Stimulated activated CD4-positive, alpha-beta T cell treated with anti-CD3 and anti-CD28 coated beads, Interleukin-1b, Interleukin-23, amount 100 ng/mL, for 4 hours (primary cell): ENCODE results near the gene MS4A14.
"Not testable (repeated sequence)": the region's sequence is repeated elsewhere in the genome, so short reads cannot be mapped to it uniquely, and the experiment has no call there.

ENCODE experiments used
- DNase-seq, 2 donors: peaks; one replicate each; pipeline ENCODE4 v3.0.0-alpha.2; 2020; ENCODE audit warnings: low read depth in 2 of 2

MS4A14 gene, protein sequence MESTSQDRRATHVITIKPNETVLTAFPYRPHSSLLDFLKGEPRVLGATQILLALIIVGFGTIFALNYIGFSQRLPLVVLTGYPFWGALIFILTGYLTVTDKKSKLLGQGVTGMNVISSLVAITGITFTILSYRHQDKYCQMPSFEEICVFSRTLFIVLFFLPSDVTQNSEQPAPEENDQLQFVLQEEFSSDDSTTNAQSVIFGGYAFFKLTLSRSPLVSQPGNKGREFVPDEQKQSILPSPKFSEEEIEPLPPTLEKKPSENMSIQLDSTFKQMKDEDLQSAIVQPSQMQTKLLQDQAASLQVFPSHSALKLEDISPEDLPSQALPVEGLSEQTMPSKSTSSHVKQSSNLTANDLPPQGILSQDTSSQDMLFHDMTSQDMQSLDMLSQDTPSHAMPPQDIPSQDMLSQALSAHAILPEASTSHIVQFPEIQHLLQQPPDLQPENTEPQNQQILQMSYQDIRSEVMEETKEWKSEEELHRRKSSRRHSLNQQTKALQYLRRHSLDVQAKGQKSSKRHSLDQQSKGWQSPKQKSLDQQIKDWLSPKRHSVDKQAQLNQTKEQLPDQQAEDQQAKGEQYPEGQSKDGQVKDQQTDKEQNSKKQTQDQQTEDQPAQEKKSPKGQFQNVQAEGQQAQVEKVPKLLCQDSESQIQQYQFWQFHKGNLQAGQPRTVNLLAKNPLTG

DNA sequence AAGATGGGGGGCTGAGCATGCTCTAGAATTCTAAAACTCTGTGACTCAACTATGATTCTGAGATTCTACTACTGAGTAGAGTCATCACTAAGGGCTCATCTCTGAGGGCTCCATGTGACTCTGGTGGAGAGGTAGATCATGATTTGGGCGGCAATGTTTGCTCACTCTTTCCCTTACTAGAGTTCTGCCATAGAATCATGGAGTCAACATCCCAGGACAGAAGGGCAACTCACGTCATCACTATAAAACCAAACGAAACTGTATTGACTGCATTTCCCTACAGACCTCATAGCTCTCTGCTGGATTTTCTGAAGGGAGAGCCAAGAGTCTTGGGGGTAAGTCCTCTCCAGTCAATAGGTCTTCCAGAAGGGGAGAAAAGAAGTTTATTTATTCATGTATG lies at the start of gene MS4A14:
Gene MS4A14 (plus strand): TSS at position 78 of the 400 bp plus-strand sequence. CDS start 120 bp downstream, at position 198.
- DNase-seq, result no peak

DNA sequence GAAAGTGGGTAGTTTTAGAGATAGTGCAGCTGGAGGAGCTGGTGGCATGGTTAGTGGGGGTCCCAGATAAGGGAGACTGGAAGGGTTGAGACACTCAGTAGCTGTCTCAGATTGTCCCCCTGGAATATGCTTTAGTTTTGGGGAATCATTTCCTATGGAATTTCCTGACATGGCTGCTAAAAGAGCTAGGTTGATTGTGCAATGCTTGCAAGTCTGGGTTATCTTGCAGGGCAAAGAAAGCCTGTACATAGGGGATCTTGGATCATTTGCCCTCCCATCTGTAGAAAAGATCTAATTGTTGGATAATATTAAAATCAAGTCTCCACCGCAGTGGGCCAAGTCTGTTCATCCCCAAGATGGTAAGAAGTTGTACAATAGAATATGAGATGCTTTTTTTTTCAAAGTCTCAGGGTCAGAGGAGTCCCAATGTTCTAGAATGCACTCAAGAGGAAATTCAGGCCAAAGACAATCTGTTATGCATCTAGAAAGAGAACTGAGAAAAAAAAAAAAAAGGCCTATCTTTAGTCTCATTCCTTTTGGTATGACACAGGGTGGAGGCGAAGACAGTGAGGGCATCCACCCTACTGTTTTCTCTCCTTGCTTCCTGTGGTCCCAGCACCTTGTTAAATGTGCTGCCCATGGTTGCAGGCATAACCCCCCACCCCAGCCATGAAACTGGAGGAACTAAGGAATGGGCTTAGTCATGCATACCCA lies 49.0 kb upstream of the MS4A14 start:
- no peak for DNase-seq

DNA sequence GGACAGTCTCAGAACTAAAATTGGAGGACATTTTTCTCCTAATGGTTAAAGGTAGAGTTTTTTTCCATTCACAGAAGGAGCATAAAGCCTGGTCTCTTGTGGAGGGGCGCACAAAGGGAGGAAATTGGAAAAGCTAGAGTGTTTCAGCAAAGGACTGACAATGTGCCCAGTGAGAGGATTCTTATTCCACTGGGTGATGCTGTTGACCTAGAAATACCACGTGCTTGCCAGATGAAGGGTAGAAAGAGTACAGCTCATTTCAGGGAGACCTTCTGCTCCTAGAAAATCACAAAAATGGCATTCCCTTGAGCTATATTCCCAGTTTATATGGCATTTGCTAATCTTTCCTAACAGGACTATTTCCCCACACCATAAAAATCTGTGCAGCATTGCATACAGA lies 48.1 kb upstream of the MS4A14 start:
- DNase-seq, result no peak

DNA sequence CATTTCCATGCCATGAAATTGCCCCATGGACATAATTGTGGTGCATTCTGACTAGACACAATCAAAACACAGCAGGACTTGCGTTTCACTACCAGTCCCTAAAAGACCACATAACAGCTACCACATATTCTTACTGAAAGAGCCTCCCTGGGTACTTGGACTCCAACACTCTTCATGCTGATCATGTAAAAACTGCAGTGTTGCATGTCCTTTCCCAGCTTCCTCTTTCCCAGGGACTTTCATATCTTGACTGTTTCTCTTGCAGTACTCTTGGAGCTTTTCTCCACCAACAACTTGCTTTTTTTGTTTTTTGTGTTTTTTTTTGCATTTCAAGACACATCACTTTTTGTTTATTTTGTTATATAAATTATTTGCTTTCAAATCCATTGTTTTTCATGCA lies 46.3 kb upstream of the MS4A14 start:
- DNase-seq, result no peak

DNA sequence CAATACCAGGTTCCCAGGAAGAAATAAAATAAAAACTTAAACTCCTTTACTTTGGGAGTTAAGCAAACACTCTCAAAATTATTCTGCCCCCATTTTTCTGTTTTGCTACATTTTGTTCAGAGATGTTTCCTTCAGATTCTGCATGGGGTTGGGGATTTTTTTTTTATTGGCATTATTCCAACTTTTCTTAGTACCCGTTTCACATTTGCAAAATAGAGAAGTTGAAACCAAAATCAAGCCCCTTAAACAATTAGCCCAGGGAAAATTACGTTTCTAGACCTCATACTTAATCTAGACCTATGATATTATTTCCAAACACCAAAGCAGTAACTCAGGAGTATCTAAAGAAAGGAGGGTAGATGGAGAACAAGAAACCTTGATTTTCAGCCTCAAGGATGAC lies 38.5 kb upstream of the MS4A14 start:
- DNase-seq, result no peak

DNA sequence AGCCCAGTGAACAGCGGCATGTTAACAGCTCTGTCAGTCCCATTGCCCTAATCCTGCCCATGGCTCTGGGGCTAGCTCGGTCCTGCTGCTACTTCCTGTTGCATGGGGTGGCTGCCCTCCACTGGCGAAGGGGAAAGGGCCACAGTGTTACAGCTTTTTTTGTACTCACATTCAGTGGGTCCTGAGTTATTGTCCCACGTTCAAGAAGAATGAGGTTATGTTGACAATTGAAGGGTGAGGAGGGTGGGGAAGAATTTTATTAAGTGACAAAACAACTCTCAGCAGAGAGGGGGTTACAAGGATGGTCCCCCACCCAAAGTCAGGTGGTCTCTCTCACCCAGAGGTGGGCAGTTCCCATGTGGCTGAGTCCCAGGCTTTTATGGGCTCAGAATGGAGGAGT lies 35.6 kb upstream of the MS4A14 start:
- DNase-seq, result no peak

DNA sequence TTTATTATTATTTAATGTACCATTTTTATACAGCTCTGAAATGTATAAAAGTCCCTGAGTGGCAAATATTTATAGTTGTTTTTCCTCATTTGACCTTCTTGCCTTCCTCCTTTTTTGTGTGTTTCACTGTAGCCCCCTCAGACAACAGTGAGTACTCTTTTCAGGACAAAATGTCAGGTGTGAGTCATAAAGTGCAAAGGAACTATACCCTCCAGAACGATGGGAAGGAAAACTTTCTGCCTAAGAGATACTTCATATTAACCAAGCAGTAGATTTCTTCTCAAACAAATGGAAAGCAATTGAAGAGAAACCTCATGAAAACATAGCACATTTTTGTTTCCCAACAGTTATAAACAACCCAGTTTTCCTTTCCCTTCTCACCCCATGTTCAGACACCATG lies 34.0 kb upstream of the MS4A14 start:
- no peak for DNase-seq

DNA sequence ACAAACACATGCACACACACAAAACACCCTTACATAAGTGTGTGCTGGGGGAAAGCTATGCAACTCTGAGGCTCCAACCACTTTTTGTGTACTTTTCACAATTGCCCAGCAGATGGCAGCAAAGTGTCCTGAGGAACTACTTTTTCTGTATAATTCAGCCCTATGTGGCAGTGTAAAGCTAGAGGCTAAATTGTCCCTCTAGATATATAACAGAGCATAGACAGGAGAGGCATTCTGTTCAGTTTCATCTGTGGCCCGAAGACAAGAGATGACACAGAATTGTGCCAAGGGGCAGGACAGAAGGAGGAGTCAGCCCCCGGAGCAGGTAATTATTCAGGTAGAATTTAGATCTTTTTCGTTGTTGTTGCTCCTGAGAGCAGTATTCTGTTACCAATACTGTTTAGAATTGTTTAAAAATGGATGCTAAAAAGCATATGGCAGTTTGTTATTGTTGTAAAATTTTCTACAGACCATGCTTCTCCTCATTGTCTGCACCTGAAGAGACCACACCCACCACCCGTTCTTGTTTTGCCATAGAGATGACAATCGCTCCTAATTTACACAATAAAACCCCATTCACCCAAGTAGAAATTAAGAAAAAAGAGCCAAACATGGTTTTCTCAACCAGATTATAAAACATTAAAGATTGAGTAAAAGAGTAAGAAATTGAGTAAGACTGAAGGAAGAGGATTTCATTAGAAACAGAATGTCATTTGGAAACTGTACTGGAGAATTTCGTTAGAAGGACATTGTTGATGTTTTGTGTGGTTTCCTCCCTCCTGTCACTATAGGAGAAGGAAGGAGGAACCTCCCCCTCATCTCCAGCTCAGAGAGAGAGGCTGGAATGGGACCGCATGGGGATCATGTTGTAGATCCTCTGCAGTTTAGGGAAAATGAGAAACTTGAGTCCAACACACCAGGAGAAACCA lies 32.5 kb upstream of the MS4A14 start:
- DNase-seq, result peak; percentile 20 to 27

DNA sequence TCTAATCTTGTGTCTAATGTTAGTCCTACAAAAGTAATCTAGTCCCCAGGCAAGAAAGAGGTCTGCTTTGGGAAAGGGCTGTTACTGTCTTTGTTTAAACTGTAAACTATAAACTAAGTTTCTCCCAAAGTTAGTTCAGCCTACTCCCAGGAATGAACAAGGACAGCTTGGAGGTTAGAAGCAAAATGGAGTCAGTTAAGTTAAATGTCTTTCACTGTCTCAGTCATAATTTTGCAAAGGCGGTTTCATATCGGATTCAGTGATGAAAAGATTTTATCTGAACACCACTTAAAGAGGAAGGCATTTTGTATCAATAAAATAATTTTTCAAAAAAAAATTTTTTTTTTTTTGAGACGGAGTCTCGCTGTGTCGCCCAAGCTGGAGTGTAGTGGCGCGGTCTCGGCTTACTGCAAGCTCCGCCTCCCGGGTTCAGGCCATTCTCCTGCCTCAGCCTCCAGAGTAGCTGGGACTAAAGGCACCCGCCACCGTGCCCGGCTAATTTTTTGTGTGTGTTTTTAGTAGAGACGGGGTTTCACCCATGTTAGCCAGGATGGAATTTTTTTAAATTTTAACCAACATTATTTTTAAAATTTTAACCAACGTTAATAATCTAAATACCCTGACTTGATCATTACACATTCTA lies 29.9 kb upstream of the MS4A14 start:
- DNase-seq, result not testable (repeated sequence)

DNA sequence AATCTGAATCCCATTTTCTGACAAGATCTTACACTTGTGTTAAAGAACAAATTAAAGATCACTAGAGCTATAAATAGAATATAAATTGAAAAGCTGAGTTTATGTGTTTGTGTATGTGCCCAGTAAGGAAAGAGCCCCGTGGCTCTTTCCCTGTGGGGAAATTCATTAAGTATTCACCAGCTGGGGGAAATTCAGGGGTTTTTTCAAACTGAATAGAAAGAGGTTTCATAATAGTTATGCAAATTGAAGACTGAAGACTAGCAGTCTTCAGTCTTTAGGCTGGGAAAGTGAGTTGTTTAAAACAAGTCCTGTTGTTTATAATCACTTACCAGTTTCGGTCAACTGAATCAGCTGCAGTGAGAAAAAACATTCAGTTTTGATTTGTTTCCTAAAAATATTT lies 29.2 kb upstream of the MS4A14 start:
- DNase-seq, result no peak

DNA sequence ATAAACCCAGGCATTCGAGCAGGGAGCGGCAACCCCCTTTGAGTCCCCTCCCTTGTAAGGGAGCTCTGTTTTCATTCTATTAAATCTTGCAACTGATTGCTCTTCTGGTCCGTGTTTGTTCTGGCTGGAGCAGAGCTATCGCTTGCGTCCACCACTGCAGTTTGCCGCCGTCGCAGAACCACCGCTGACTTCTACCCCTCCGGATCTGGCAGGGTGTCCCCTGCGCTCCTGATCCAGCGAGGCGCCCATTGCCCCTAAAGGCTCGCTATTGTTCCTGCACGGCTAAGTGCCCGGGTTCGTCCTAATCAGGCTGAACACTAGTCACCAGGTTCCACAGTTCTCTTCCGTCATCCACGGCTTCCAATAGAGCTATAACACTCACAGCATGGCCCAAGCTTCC lies 28.4 kb upstream of the MS4A14 start:
- DNase-seq, result no peak

DNA sequence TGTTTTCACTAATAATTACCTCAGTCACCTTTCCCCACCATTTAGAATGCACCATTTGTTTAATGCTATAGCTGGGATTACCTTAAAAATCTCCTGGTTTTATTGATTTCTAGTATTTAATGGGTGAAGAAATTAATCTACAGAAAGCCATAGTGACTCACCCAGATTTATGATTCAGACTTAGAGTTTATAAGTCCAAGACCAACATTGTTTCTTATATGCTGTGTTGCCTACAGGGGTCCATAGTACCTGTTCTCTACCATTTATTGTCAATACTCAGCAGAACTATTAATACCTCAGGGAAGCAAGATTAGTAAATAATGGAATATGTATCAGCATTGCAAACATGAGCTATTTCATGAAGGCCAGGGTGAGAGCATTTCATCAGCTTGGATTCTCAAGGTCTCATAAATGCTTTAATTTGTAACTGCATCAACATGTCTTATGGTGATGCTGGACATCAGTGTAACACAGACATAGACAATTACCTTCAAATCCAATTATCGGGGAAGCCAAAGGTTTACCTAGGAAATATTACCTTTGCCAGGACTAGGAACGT lies 25.9 kb upstream of the MS4A14 start:
- no peak for DNase-seq

DNA sequence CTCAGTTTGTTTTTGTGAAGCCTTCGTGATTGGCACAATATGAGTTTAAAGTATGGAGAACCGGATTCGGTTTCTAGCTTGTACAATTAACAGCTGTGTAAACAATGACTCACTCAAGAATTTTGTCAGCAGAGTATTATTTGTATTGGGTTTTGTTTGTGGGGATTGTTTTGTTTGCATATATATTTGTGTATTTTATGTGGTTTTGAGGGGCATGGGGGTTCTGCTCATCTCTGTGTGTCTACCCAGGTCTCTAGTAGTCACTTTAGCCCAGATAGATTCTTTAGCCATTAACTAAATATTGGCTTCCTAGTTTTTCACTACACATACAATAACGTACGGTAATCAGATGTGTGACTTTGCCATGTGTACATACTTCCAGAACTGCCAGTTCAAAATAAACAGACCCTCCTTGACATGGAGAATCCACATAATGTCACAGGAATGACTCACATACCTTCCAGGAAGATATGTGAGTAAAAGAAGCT lies 25.4 kb upstream of the MS4A14 start:
- DNase-seq, result no peak

DNA sequence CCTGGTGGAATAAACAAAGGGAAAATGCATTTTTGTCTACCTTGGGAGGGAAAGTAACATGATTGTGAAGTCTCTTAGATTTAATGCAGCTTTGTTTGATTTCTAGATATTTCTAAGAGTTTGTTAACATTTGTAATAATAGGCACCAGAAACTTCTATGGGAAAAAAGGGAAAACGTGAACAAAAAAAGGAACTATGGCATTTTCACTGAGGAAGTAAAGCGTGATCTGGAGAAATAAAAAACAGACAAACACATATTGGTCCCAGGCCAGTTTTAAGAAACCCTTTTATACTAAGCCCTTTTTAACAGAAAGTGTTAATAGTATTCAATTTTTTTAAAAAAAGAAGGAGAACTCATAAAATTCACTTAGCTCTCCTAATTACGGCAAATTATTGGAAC lies 24.9 kb upstream of the MS4A14 start:
- no peak for DNase-seq

DNA sequence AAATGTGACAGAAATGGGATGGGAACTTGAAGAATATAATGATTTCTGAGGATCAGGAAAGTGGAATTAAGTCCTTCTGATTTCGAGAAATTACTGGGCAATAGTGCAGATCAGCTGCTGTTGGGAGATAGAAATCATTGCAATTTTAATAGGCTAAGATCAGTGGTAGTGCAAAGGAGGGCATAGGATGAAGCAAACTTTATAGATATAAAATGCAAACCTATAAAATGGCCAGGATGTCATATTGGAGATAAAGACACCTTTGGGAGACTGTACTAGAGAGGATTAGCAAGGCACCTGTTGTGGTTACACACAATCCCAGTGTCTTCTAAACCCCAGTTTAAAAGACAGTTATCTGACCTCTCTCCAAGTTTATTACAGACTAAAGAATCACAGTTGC lies 24.4 kb upstream of the MS4A14 start:
- no peak for DNase-seq

DNA sequence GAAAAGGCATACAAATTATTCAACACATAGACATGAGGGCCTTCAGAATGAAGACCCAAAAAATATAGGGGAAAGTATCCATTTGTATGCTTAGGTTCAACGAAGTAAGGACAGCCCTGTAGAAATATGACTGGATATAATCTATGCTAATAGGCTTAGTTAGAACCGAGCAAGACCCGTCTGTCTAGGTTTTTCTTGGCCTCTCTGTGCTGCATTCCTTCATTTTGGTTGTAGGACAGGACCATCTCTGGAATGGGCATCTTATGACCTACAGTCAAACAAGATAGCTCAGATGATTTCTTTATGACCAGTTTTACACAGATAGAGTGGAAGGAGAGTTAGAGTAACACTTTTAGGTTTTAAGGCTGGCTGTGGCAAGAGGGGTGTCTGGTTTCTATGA lies 23.5 kb upstream of the MS4A14 start:
- DNase-seq, result no peak

DNA sequence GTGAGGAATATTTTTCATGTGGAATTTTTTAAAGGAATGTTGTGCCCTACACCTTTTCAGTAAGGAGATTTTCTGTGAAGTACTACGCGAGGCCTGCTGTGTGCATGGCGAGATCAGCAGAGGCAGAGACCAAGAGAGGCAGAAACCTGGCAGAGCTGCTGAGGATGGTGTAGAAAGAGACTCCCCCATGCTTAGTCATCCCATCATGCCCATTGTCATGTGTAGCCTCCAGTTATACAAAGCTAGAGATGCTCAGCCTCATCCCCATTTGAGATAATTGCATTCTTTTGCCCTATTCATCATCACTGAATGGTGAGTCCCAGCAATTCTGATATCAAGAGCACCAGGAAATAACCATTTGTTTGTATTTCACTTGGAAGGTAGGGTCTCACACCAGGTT lies 20.9 kb upstream of the MS4A14 start:
- no peak for DNase-seq

DNA sequence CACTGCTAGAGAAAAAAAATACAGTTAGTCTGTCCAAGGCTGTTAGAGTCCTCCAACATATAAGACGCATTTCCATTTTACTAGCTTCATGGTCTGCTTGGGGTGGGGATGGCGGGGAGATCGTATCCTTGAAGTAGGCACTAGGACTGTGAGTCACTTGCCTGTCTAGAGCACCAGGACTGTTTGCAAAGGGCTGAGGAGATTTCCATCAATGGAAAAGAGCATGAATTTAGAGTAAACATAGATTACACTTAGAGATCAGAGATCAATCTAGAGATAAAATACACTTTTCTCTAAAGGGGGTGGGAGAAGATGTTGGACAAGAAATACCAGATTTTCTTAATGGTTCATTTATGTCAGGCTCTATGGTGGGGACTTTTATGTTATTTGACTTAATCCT lies 19.7 kb upstream of the MS4A14 start:
- no peak for DNase-seq

DNA sequence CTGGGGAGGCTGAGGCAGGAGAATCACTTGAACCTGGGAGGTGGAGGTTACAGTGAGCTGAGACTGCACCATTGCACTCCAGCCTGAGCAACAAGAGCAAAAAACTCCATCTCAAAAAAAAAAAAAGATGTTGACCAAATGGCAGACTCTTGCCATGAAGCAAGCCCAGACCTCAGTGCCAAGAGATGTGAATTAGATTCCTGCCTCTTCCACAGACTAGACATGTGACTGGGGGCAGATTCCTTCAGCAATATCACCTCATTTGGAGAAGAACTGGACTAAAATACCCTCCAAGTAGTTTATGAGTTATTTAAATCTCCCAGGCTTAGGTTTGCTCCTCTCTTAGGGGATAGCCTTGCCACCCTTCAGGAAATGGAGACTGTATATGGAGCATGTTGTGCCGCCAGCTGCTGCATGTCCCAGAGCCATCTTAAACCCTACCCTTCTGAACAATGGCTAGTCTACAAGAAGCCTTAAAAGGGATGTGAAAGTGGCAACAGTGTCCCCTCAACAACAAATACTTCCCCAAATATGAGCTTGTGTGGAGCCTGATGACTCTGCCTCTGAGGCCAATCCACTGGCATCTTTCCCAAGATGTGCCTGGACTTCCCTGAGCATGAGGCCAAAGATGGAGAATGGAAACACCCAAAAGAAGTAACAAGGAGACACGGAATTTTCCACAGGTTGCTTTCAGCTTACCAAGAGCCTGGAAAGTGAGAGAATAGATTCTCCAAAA lies 18.7 kb upstream of the MS4A14 start:
- DNase-seq, result no peak

DNA sequence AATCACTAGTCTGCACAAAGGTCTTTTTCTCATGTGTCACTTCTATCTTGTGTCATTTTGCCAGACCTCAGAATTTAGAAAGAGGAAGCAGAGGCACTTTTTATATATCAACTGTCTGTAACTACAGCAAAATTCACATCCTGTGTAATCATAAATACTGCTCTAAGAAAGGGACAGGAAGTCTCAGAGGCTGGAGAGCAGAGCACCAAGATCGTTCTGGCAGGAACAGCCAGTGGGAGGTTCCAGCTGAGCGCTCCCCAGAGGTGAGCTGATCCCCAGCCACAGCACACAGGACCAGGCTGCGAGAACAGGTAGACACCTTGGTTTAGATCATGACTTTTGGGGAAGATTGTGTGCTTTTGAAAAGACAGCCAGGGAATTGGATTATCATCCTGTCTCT lies 17.9 kb upstream of the MS4A14 start, which contains the start of gene MS4A7:
Gene MS4A7 (plus strand): TSS at position 179 of the 400 bp plus-strand sequence. CDS start 4,610 bp downstream, outside the sequence.
- no peak for DNase-seq
